K562 (cell line): Measurements from ENCODE around the gene GUCA1A. TPM values are rescaled to one million over a fixed set of nuclear protein-coding genes. Genes with fewer than 3 reads are reported as not detected.
A peak's percentile ranks its signal among the peaks of the same experiment; 100 is the strongest.

Experiments used
- HDGF ChIP-seq: fragments of 450-650 bp; IDR thresholded peaks from 2 replicates; pipeline ENCODE4 v1.6.1; 2016
- HNRNPUL1 ChIP-seq: fragments of 200-400 bp; formaldehyde crosslinking; IDR thresholded peaks from 2 replicates; pipeline ENCODE4 v1.6.1; 2017; ENCODE audit warnings: low read length
- KDM1A ChIP-seq, 2 experiments: fragments of 450-650 bp; IDR thresholded peaks; 2 replicates each; pipeline ENCODE4 v1.6.1; 2016; ENCODE audit warnings: mild to moderate bottlenecking in 2 of 2
- MYBL2 ChIP-seq, 2 experiments: fragments of 450-650 bp in 1 of 2; sonication (generic) in 1 of 2; formaldehyde crosslinking in 1 of 2; IDR thresholded peaks; 2 replicates each; pipeline versions ENCODE4 v1.6.1 to v1.8.1; 2017 to 2022; ENCODE audit warnings: borderline replicate concordance in 1 of 2, inconsistent platforms in 1 of 2, low read depth in 1 of 2, mild to moderate bottlenecking in 1 of 2, missing genetic modification reagents in 1 of 2, moderate library complexity in 1 of 2
- PHF20 ChIP-seq: fragments of 450-650 bp; IDR thresholded peaks from 2 replicates; pipeline ENCODE4 v1.6.1; 2018; ENCODE audit not compliant: partially characterized antibody
- RBM22 ChIP-seq: fragments of 200-400 bp; formaldehyde crosslinking; IDR thresholded peaks from 2 replicates; pipeline ENCODE4 v1.6.1; 2018; ENCODE audit warnings: low read length, low read depth; ENCODE audit not compliant: poor library complexity, severe bottlenecking
- STAG1 ChIP-seq: sonication (generic); formaldehyde crosslinking; IDR thresholded peaks from 2 replicates; pipeline ENCODE4 v1.5.0; 2020; ENCODE audit warnings: missing genetic modification reagents, borderline replicate concordance
- XRCC5 ChIP-seq: fragments of 200-400 bp; formaldehyde crosslinking; IDR thresholded peaks from 2 replicates; pipeline ENCODE4 v1.6.1; 2017; ENCODE audit warnings: low read depth, mild to moderate bottlenecking, low read length
- ZFP30 ChIP-seq: fragments of 250-450 bp; sonication (Bioruptor Pico); IDR thresholded peaks from 2 replicates; pipeline ENCODE4 v1.8.0; 2022; ENCODE audit warnings: moderate library complexity, mild to moderate bottlenecking, inconsistent platforms, borderline replicate concordance
- ZNF121 ChIP-seq: sonication (generic); formaldehyde crosslinking; conservative IDR thresholded peaks from 2 replicates; pipeline ENCODE4 v1.8.0; 2022; ENCODE audit warnings: missing genetic modification reagents
- polyA plus RNA-seq, 8 experiments: library from polyadenylated mRNA; depleted of rRNA in 4 of 8; stranded (reverse) in 5 of 8; unstranded in 3 of 8; fragments of >200 nt; fragmentation: Nextera tagmentation in 2 of 8; fragmentation: Illumina TruSeq in 1 of 8; extraction: Ambion mirVana in 2 of 8; extraction: Trizol in 1 of 8; gene quantifications; 2 replicates each; pipeline versions ENCODE4 v1.2.1 to v1.2.3, GENCODE V29; 2011 to 2014; ENCODE audit warnings: inconsistent platforms in 1 of 8, missing spikeins in 1 of 8
- total RNA-seq, 7 experiments: library from RNA; depleted of rRNA in 6 of 7; stranded (reverse); fragments of >200 nt in 6 of 7; fragmentation: Illumina TruSeq in 2 of 7; extraction: Trizol in 2 of 7; gene quantifications; 2 replicates each; pipeline versions ENCODE4 v1.2.1 to v1.2.3, GENCODE V29; 2011 to 2021; ENCODE audit warnings: low replicate concordance in 1 of 7
- TF ChIP-seq, protein P1 (sequence below): fragments of 200-600 bp; sonication (generic); IDR thresholded peaks from one replicate; pipeline ENCODE4 v1.6.1; 2012; ENCODE audit warnings: mild to moderate bottlenecking, low read depth, low read length, inconsistent platforms
- TF ChIP-seq, protein P2 (sequence below): fragments of 250-450 bp; sonication (Bioruptor Pico); IDR thresholded peaks from 2 replicates; pipeline ENCODE4 v1.5.1; 2021; ENCODE audit warnings: mild to moderate bottlenecking
- TF ChIP-seq, protein P3 (sequence below): fragments of 450-650 bp; formaldehyde crosslinking; IDR thresholded peaks from 2 replicates; pipeline ENCODE4 v1.4.0; 2022; ENCODE audit warnings: missing genetic modification characterization

The GUCA1A gene
- total and polyA plus RNA-seq, 9 of the 15 experiments (the other 6 are each of a cell fraction or from before 2014, with no cell fraction given) = not detected

DNA sequence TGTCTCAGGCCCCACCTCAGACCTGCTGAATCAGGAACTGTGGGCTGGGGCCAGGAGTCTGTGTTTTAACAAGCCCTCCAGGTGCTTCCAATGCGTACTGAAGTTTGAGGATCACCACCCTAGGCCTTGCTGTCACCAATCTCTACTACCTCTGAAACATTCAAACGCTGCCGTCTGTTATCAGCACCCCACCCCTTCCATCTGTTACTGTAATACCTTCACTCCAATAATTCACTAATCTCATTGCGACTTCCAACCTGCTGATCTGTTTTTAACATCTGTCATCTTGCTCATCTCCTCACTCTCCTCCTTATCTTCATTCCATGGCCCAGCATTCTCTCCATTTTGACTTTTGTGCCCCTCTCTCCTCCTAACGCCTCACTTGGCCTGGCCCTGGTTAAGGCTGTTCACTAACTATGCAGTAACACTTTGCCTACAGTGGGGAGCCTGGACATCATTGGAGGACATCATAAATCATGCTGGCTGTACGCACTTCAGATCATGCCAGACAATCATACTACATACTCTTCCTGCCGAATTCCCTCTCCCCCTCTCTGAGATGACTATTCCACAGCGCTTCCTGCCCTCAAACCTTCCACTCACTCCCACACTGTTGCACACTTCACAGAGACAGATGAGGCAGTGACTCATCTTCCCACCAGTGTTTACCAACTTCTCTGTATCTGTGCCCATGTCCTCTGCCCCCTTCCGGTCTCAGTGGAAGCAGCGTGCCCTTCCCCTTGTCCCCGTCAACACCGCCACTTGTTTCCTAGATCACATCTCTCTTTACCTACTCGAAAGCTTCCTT, 24.6 kb downstream of the GUCA1A start (continued):
- TF ChIP-seq, protein P1, sequence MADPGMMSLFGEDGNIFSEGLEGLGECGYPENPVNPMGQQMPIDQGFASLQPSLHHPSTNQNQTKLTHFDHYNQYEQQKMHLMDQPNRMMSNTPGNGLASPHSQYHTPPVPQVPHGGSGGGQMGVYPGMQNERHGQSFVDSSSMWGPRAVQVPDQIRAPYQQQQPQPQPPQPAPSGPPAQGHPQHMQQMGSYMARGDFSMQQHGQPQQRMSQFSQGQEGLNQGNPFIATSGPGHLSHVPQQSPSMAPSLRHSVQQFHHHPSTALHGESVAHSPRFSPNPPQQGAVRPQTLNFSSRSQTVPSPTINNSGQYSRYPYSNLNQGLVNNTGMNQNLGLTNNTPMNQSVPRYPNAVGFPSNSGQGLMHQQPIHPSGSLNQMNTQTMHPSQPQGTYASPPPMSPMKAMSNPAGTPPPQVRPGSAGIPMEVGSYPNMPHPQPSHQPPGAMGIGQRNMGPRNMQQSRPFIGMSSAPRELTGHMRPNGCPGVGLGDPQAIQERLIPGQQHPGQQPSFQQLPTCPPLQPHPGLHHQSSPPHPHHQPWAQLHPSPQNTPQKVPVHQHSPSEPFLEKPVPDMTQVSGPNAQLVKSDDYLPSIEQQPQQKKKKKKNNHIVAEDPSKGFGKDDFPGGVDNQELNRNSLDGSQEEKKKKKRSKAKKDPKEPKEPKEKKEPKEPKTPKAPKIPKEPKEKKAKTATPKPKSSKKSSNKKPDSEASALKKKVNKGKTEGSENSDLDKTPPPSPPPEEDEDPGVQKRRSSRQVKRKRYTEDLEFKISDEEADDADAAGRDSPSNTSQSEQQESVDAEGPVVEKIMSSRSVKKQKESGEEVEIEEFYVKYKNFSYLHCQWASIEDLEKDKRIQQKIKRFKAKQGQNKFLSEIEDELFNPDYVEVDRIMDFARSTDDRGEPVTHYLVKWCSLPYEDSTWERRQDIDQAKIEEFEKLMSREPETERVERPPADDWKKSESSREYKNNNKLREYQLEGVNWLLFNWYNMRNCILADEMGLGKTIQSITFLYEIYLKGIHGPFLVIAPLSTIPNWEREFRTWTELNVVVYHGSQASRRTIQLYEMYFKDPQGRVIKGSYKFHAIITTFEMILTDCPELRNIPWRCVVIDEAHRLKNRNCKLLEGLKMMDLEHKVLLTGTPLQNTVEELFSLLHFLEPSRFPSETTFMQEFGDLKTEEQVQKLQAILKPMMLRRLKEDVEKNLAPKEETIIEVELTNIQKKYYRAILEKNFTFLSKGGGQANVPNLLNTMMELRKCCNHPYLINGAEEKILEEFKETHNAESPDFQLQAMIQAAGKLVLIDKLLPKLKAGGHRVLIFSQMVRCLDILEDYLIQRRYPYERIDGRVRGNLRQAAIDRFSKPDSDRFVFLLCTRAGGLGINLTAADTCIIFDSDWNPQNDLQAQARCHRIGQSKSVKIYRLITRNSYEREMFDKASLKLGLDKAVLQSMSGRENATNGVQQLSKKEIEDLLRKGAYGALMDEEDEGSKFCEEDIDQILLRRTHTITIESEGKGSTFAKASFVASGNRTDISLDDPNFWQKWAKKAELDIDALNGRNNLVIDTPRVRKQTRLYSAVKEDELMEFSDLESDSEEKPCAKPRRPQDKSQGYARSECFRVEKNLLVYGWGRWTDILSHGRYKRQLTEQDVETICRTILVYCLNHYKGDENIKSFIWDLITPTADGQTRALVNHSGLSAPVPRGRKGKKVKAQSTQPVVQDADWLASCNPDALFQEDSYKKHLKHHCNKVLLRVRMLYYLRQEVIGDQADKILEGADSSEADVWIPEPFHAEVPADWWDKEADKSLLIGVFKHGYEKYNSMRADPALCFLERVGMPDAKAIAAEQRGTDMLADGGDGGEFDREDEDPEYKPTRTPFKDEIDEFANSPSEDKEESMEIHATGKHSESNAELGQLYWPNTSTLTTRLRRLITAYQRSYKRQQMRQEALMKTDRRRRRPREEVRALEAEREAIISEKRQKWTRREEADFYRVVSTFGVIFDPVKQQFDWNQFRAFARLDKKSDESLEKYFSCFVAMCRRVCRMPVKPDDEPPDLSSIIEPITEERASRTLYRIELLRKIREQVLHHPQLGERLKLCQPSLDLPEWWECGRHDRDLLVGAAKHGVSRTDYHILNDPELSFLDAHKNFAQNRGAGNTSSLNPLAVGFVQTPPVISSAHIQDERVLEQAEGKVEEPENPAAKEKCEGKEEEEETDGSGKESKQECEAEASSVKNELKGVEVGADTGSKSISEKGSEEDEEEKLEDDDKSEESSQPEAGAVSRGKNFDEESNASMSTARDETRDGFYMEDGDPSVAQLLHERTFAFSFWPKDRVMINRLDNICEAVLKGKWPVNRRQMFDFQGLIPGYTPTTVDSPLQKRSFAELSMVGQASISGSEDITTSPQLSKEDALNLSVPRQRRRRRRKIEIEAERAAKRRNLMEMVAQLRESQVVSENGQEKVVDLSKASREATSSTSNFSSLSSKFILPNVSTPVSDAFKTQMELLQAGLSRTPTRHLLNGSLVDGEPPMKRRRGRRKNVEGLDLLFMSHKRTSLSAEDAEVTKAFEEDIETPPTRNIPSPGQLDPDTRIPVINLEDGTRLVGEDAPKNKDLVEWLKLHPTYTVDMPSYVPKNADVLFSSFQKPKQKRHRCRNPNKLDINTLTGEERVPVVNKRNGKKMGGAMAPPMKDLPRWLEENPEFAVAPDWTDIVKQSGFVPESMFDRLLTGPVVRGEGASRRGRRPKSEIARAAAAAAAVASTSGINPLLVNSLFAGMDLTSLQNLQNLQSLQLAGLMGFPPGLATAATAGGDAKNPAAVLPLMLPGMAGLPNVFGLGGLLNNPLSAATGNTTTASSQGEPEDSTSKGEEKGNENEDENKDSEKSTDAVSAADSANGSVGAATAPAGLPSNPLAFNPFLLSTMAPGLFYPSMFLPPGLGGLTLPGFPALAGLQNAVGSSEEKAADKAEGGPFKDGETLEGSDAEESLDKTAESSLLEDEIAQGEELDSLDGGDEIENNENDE = no peak
- TF ChIP-seq KDM1A (IDR thresholded peaks at IDR 0.05) = peak; percentile 99
- no peak for TF ChIP-seq STAG1 (CRISPR knock-in tag)
- TF ChIP-seq HDGF = peak; percentile 86
- no peak for TF ChIP-seq ZNF121 (CRISPR knock-in tag)
- no peak for TF ChIP-seq ZFP30
- TF ChIP-seq PHF20 = peak; percentile 24
- no peak for TF ChIP-seq RBM22
- peak; percentile 84 for TF ChIP-seq MYBL2 (IDR thresholded peaks at IDR 0.05; ENCODE audit: low read depth)
- no peak for TF ChIP-seq MYBL2 (CRISPR knock-in tag; IDR thresholded peaks at IDR 0.05; ENCODE audit: borderline replicate concordance)
- TF ChIP-seq, protein P2, sequence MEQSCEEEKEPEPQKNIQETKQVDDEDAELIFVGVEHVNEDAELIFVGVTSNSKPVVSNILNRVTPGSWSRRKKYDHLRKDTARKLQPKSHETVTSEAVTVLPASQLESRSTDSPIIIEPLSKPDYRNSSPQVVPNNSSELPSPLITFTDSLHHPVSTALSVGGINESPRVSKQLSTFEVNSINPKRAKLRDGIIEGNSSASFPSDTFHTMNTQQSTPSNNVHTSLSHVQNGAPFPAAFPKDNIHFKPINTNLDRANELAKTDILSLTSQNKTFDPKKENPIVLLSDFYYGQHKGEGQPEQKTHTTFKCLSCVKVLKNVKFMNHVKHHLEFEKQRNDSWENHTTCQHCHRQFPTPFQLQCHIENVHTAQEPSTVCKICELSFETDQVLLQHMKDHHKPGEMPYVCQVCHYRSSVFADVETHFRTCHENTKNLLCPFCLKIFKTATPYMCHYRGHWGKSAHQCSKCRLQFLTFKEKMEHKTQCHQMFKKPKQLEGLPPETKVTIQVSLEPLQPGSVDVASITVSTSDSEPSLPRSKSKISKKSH (CRISPR knock-in tag) = no peak
- TF ChIP-seq, protein P3, sequence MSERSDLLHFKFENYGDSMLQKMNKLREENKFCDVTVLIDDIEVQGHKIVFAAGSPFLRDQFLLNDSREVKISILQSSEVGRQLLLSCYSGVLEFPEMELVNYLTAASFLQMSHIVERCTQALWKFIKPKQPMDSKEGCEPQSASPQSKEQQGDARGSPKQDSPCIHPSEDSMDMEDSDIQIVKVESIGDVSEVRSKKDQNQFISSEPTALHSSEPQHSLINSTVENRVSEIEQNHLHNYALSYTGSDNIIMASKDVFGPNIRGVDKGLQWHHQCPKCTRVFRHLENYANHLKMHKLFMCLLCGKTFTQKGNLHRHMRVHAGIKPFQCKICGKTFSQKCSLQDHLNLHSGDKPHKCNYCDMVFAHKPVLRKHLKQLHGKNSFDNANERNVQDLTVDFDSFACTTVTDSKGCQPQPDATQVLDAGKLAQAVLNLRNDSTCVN (CRISPR knock-in tag) = 0 out of 2 replicates have a peak, but pooled peaks have one; percentile 51
- no peak; the same call in 1 of the 2 replicates for TF ChIP-seq XRCC5
- TF ChIP-seq HNRNPUL1 = no peak
